Esophagus muscularis mucosa (tissue), 3 donors: ENCODE measurements around the gene ADAT3.

Source experiments
- POLR2A ChIP-seq: fragments of 450-650 bp; IDR thresholded peaks from one replicate; pipeline ENCODE4 v1.6.1; 2017; ENCODE audit warnings: antibody characterized with exemption, moderate library complexity, mild to moderate bottlenecking, low read depth
- TF ChIP-seq, protein P1 (sequence below), 3 experiments: fragments of 200-600 bp in 2 of 3; fragments of 450-650 bp in 1 of 3; sonication (generic) in 2 of 3; IDR thresholded peaks; one replicate each; pipeline ENCODE4 v1.5.1; 2017 to 2019; ENCODE audit warnings: antibody characterized with exemption in 3 of 3, mild to moderate bottlenecking in 2 of 3, moderate library complexity in 1 of 3

- no peak for TF ChIP-seq POLR2A
- TF ChIP-seq, protein P1, sequence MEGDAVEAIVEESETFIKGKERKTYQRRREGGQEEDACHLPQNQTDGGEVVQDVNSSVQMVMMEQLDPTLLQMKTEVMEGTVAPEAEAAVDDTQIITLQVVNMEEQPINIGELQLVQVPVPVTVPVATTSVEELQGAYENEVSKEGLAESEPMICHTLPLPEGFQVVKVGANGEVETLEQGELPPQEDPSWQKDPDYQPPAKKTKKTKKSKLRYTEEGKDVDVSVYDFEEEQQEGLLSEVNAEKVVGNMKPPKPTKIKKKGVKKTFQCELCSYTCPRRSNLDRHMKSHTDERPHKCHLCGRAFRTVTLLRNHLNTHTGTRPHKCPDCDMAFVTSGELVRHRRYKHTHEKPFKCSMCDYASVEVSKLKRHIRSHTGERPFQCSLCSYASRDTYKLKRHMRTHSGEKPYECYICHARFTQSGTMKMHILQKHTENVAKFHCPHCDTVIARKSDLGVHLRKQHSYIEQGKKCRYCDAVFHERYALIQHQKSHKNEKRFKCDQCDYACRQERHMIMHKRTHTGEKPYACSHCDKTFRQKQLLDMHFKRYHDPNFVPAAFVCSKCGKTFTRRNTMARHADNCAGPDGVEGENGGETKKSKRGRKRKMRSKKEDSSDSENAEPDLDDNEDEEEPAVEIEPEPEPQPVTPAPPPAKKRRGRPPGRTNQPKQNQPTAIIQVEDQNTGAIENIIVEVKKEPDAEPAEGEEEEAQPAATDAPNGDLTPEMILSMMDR (IDR thresholded peaks at IDR 0.05), result no peak
Measured at GRCh38 chr19:1884291-1884718, 20.9 kb upstream of the ADAT3 start.
